T-helper 1 cell treated with Interleukin-12 subunit alpha and Interleukin-12 subunit beta and Interleukin-4 antibody, amounts not matched to agents 30 ng/mL and 1 ng/mL, for 36 hours (primary cell): ENCODE measurements around the gene MRPL52. TPM values are rescaled to one million over a fixed set of nuclear protein-coding genes. Genes with fewer than 3 reads are reported as not detected.

Source experiments
- intact Hi-C: fragments of 100-400 bp; cut with micrococcal nuclease; formaldehyde crosslinking; loops from one replicate; pipeline ENCODE4 v1.15.1; 2024
- total RNA-seq: library from RNA; stranded (reverse); gene quantifications from 2 replicates; pipeline ENCODE4 v1.2.3, GENCODE V29; 2022

MRPL52 gene
- total RNA-seq, 1 donor from 2014 or later, result 138 TPM

- intact Hi-C loops, result no loop called here
Measured at GRCh38 chr14:22878271-22879246, 48.9 kb downstream of the MRPL52 start.

GRCh38 chr14:22882064-22882463 is 52.4 kb downstream of the MRPL52 start:
- intact Hi-C loops, result no loop called here

DNA sequence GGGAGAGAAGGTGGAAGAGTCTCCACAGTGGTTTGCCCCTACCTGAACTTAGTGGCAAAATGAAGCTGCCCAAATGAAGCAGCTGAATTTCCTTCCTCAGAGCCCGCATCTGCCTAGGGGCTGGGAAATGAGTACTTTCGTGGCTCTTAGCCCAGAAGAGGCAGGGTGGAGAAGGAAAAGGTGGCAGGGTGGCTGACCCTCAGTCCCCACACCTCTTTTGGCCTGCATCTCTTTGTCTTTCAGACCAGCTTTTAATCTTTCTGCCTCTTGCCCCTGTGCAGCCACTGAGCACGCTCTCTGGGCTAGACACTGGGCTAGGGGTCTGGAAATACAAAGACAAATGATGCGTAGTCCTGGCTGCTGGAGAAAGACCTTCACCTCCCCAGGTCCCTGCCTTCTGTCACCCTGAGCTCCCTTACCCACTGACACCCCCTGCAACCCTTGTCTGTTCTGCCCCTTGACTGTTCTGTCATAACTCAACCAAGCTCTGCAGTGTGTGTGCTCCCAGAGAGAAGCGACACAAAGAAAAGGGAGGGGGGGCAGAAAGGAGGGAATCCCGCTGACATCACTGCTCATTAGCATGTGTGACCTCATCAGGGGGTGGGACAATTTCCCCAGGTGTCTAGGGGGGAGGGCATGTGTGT is 53.0 kb downstream of the MRPL52 start:
- intact Hi-C loops, result no loop called here

DNA sequence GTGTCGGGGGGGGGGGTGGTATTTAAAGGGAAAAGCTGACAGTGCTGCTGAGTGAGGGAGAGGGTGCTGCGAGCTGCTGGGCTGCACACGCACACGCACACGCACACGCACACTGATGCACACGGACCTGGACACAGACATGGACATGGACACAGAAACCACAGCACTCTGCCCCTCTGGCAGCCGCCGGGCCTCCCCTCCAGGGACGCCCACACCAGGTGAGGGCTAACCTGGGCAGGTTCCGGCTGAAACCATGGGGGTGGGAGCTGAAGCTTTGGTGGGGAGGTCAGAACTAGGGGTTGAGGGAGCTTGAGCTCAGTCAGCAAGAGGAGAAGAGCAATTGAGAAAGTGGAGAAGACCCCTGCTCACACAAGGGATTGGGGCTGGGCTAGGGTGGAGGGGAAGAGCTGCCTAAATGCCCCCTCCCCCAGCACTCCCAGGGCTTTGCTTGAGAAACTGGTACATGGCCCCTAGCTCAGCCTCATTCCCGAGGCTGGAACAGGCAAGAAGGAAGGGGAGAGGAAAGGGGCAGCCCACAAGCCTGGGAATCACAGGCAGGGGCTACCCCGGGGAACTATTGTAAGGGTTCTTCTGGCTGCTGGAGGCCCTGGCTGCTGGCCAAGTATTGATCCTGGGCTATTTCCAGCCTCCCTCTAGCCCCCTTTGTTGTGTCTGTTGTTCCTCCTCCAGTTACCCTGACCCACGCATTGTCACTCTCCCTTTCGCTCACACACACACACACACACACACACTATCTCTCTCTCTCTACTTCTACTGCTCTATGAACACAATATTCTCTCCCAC is 53.7 kb downstream of the MRPL52 start, which contains the start of gene REM2:
TSS of gene REM2 (plus strand) at position 50 of the 804 bp plus-strand sequence. CDS start at position 116, 66 bp downstream.
- intact Hi-C loops, result no loop called here

- intact Hi-C loops, result no loop called here
Measured at GRCh38 chr14:22884076-22884737, 54.5 kb downstream of the MRPL52 start.

Other genes with a start within 250 kb of the MRPL52 start
- gene DAD1, start 240.7 kb upstream of the MRPL52 start, total RNA-seq, result 177 and 190 TPM in 2 replicates
- 16.1 and 18.6 TPM in 2 replicates for gene ABHD4, start 231.6 kb upstream of the MRPL52 start, total RNA-seq
- gene OR6J1, start 185.5 kb upstream of the MRPL52 start, total RNA-seq, result not detected in 2 replicates
- 119 and 120 TPM in 2 replicates for gene OXA1L, start 63.2 kb upstream of the MRPL52 start, total RNA-seq
- 0.54 TPM in 1 of 2 replicates, not detected in the other for gene SLC7A7, start 14.5 kb upstream of the MRPL52 start, total RNA-seq
- 2.1 and 3.2 TPM in 2 replicates for gene MMP14, start 6.7 kb downstream of the MRPL52 start, total RNA-seq
- gene LRP10, start 41.9 kb downstream of the MRPL52 start, total RNA-seq, result 78.4 and 82.0 TPM in 2 replicates
- 0.51 and 1.0 TPM in 2 replicates for gene REM2, start 53.3 kb downstream of the MRPL52 start, total RNA-seq
- 95.9 and 98.9 TPM in 2 replicates for gene RBM23, start 89.3 kb downstream of the MRPL52 start, total RNA-seq
- gene PRMT5, start 99.5 kb downstream of the MRPL52 start, total RNA-seq, result 80.5 and 88.4 TPM in 2 replicates
- 38.0 and 45.4 TPM in 2 replicates for gene HAUS4, start 127.2 kb downstream of the MRPL52 start, total RNA-seq
- gene AJUBA, start 152.7 kb downstream of the MRPL52 start, total RNA-seq, result 0.74 and 1.9 TPM in 2 replicates
- gene C14orf93, start 180.3 kb downstream of the MRPL52 start, total RNA-seq, result 9.3 and 10.1 TPM in 2 replicates
- 73.1 and 73.6 TPM in 2 replicates for gene PSMB5, start 205.0 kb downstream of the MRPL52 start, total RNA-seq
- gene PSMB11, start 212.3 kb downstream of the MRPL52 start, total RNA-seq, result not detected in 2 replicates
- gene CDH24, start 227.6 kb downstream of the MRPL52 start, total RNA-seq, result 2.0 and 2.2 TPM in 2 replicates